H1 (cell line): ENCODE data around the gene TMEM198. TPM values are rescaled to one million over a fixed set of nuclear protein-coding genes. Genes with fewer than 3 reads are reported as not detected.

Experiments used
- CTCF ChIA-PET: fragments of 300-600 bp; sonication (Branson Sonifier 250); formaldehyde crosslinking; loops from one replicate; lab custom pipeline; 2021; ENCODE audit not compliant: partially characterized antibody; lab: Charles Lee
- POLR2A ChIA-PET: fragments of 300-600 bp; sonication (Branson Sonifier 250); formaldehyde crosslinking; loops from one replicate; lab custom pipeline; 2021; ENCODE audit warnings: inconsistent platforms; ENCODE audit not compliant: partially characterized antibody; lab: Charles Lee
- DNase-seq, 2 experiments: peaks; one replicate each; pipeline versions ENCODE4 v3.0.0 to v3.0.0-alpha.2; 2010 to 2022; ENCODE audit warnings: low spot score in 2 of 2, low read depth in 1 of 2, mixed read lengths in 1 of 2
- FAIRE-seq: peaks from 2 replicates; lab custom pipeline; 2011; peaks lifted over from hg19 to GRCh38; lab: Jason Lieb, UNC
- H2AFZ ChIP-seq: 2 replicates; pipeline ENCODE4 v1.8.1; 2012; ENCODE audit warnings: low read length, inconsistent platforms
- H2AK5ac ChIP-seq: 2 replicates; pipeline ENCODE4 v1.6.1; 2013; ENCODE audit warnings: low read depth, low read length
- H2BK120ac ChIP-seq: replicated peaks from 2 replicates; pipeline ENCODE3; 2013; ENCODE audit warnings: low read depth, low read length, inconsistent platforms
- H2BK12ac ChIP-seq: 2 replicates; pipeline ENCODE4 v1.6.1; 2013; ENCODE audit warnings: low read depth, low read length
- H2BK15ac ChIP-seq: 2 replicates; pipeline ENCODE4 v1.6.1; 2013; ENCODE audit warnings: low read length
- H2BK20ac ChIP-seq: 2 replicates; pipeline ENCODE4 v1.6.1; 2013; ENCODE audit warnings: low read length
- H2BK5ac ChIP-seq: 2 replicates; pipeline ENCODE4 v1.6.1; 2013; ENCODE audit warnings: low read depth, low read length
- H3K14ac ChIP-seq: 2 replicates; pipeline ENCODE4 v1.6.1; 2013; ENCODE audit warnings: inconsistent platforms; ENCODE audit not compliant: insufficient read length
- H3K18ac ChIP-seq: 2 replicates; pipeline ENCODE4 v1.6.1; 2013; ENCODE audit warnings: low read length; ENCODE audit errors: extremely low read depth
- H3K23ac ChIP-seq: 2 replicates; pipeline ENCODE4 v1.6.1; 2013; ENCODE audit warnings: inconsistent platforms; ENCODE audit not compliant: insufficient read length
- H3K23me2 ChIP-seq: 2 replicates; pipeline ENCODE4 v1.6.1; 2013; ENCODE audit warnings: low read depth, low read length
- H3K27ac ChIP-seq: 2 replicates; pipeline ENCODE4 v1.6.1; 2011; ENCODE audit warnings: low read depth, low read length, inconsistent platforms
- H3K27me3 ChIP-seq, 4 experiments: replicated peaks in 1 of 4; 1 replicate in 1 of 4; 2 replicates in 3 of 4; pipeline versions ENCODE4 v1.6.1 to v1.8.1; 2011 to 2013; ENCODE audit warnings: low read length in 3 of 4, mild to moderate bottlenecking in 3 of 4, inconsistent platforms in 2 of 4, mixed read lengths in 2 of 4, moderate library complexity in 1 of 4; ENCODE audit not compliant: control insufficient read depth in 3 of 4, insufficient read depth in 3 of 4; ENCODE audit errors: extremely low read depth in 1 of 4
- H3K36me3 ChIP-seq, 4 experiments: 2 replicates each; pipeline versions ENCODE4 v1.6.1 to v1.8.1; 2011 to 2013; ENCODE audit warnings: mild to moderate bottlenecking in 4 of 4, low read length in 3 of 4, moderate library complexity in 2 of 4, control low read depth in 1 of 4, inconsistent platforms in 1 of 4; ENCODE audit not compliant: insufficient read depth in 4 of 4, control insufficient read depth in 2 of 4
- H3K4ac ChIP-seq: replicated peaks from 2 replicates; pipeline ENCODE3; 2013; ENCODE audit warnings: low read length, low read depth, mixed read lengths, inconsistent platforms; ENCODE audit not compliant: insufficient read length
- H3K4me1 ChIP-seq, 4 experiments: replicated peaks in 1 of 4; 1 replicate in 1 of 4; 2 replicates in 3 of 4; pipeline versions ENCODE4 v1.6.1 to v1.8.1; 2011 to 2013; ENCODE audit warnings: low read length in 3 of 4, inconsistent platforms in 2 of 4, mixed read lengths in 1 of 4; ENCODE audit not compliant: insufficient read depth in 4 of 4, control insufficient read depth in 3 of 4
- H3K4me2 ChIP-seq, 2 experiments: 2 replicates each; pipeline versions ENCODE4 v1.6.1 to v1.8.1; 2011 to 2013; ENCODE audit warnings: low read depth in 2 of 2, low read length in 2 of 2, control low read depth in 1 of 2, inconsistent platforms in 1 of 2, mild to moderate bottlenecking in 1 of 2; ENCODE audit not compliant: insufficient read depth in 1 of 2
- H3K4me3 ChIP-seq, 4 experiments: fragments of 200-600, 300-600 bp in 1 of 4; sonication (generic), shearing (Covaris generic), sonication (Bioruptor Twin) in 1 of 4; 2 replicates each; pipeline versions ENCODE4 v1.5.1 to v1.8.1; 2011 to 2016; ENCODE audit warnings: low read length in 4 of 4, low read depth in 3 of 4, control low read depth in 2 of 4, inconsistent platforms in 2 of 4, mild to moderate bottlenecking in 2 of 4, mixed read lengths in 1 of 4, moderate library complexity in 1 of 4; ENCODE audit not compliant: insufficient read depth in 2 of 4; ENCODE audit errors: extremely low read depth in 1 of 4
- H3K56ac ChIP-seq: replicated peaks from 2 replicates; pipeline ENCODE3; 2013; ENCODE audit warnings: low read depth, mild to moderate bottlenecking, mixed read lengths, low read length, inconsistent platforms; ENCODE audit not compliant: insufficient read length
- H3K79me1 ChIP-seq: 2 replicates; pipeline ENCODE4 v1.6.1; 2013; ENCODE audit warnings: low read depth, low read length, control low read depth
- H3K79me2 ChIP-seq, 2 experiments: 2 replicates each; pipeline versions ENCODE4 v1.6.1 to v1.8.1; 2012 to 2013; ENCODE audit warnings: low read length in 2 of 2, mild to moderate bottlenecking in 2 of 2, inconsistent platforms in 1 of 2; ENCODE audit not compliant: insufficient read depth in 2 of 2, control insufficient read depth in 1 of 2
- H3K9ac ChIP-seq, 4 experiments: replicated peaks in 1 of 4; 1 replicate in 1 of 4; 2 replicates in 3 of 4; pipeline versions ENCODE4 v1.6.1 to v1.8.1; 2011 to 2013; ENCODE audit warnings: low read depth in 3 of 4, low read length in 3 of 4, control low read depth in 2 of 4, mild to moderate bottlenecking in 2 of 4, moderate library complexity in 2 of 4, inconsistent platforms in 1 of 4; ENCODE audit errors: extremely low read depth in 1 of 4
- H3K9me3 ChIP-seq, 2 experiments: 2 replicates each; pipeline versions ENCODE4 v1.6.1 to v1.8.1; 2012 to 2013; ENCODE audit warnings: mild to moderate bottlenecking in 2 of 2, moderate library complexity in 2 of 2, control low read depth in 1 of 2, inconsistent platforms in 1 of 2, low read depth in 1 of 2, low read length in 1 of 2, mixed read lengths in 1 of 2; ENCODE audit not compliant: insufficient read depth in 2 of 2
- H4K20me1 ChIP-seq, 2 experiments: replicated peaks in 1 of 2; 2 replicates each; pipeline versions ENCODE3 to v1.8.1; 2011 to 2013; ENCODE audit warnings: inconsistent platforms in 2 of 2, low read length in 2 of 2, mild to moderate bottlenecking in 1 of 2; ENCODE audit not compliant: insufficient read depth in 2 of 2, control insufficient read depth in 1 of 2
- H4K5ac ChIP-seq: 2 replicates; pipeline ENCODE4 v1.6.1; 2013; ENCODE audit warnings: low read length, low read depth, mixed read lengths, inconsistent platforms; ENCODE audit not compliant: insufficient read length
- H4K8ac ChIP-seq: 2 replicates; pipeline ENCODE4 v1.8.0; 2013; ENCODE audit warnings: mild to moderate bottlenecking, moderate library complexity, low read length, inconsistent platforms; ENCODE audit not compliant: insufficient read depth; ENCODE audit errors: extremely low read depth
- H4K91ac ChIP-seq: replicated peaks from 2 replicates; pipeline ENCODE3; 2013; ENCODE audit warnings: low read length, mixed read lengths, inconsistent platforms; ENCODE audit not compliant: insufficient read length
- CREB1 ChIP-seq: IDR thresholded peaks from 2 replicates; pipeline ENCODE4 v1.6.1; 2012; ENCODE audit warnings: inconsistent platforms
- CTCF ChIP-seq, 3 experiments: IDR thresholded peaks; 1 replicate in 2 of 3; 2 replicates in 1 of 3; pipeline versions ENCODE4 v1.5.1 to v1.6.1; 2011; ENCODE audit warnings: low read length in 3 of 3, mild to moderate bottlenecking in 3 of 3, inconsistent platforms in 2 of 3, low read depth in 1 of 3, moderate library complexity in 1 of 3; ENCODE audit not compliant: insufficient read depth in 1 of 3; ENCODE audit errors: control extremely low read depth in 1 of 3
- EZH2 ChIP-seq: fragments of 200-600 bp; sonication (generic); IDR thresholded peaks from 2 replicates; pipeline ENCODE4 v1.7.1; 2012; ENCODE audit warnings: low read depth, mild to moderate bottlenecking, moderate library complexity, low read length, inconsistent platforms; ENCODE audit not compliant: severe bottlenecking
- MAX ChIP-seq: IDR thresholded peaks from 2 replicates; pipeline ENCODE4 v1.6.1; 2012; ENCODE audit warnings: inconsistent platforms
- RAD21 ChIP-seq, 2 experiments: IDR thresholded peaks in 1 of 2; conservative IDR thresholded peaks in 1 of 2; 2 replicates each; pipeline ENCODE4 v1.6.1; 2011; ENCODE audit warnings: low read depth in 2 of 2, low read length in 2 of 2, improper control_type of control experiment in 1 of 2, inconsistent platforms in 1 of 2, mild to moderate bottlenecking in 1 of 2, moderate library complexity in 1 of 2
- SIN3A ChIP-seq, 2 experiments: IDR thresholded peaks in 1 of 2; conservative IDR thresholded peaks in 1 of 2; 2 replicates each; pipeline ENCODE4 v1.6.1; 2011 to 2012; ENCODE audit warnings: low read length in 2 of 2, improper control_type of control experiment in 1 of 2, low read depth in 1 of 2, mild to moderate bottlenecking in 1 of 2
- YY1 ChIP-seq: IDR thresholded peaks from 2 replicates; pipeline ENCODE4 v1.6.1; 2011; ENCODE audit warnings: low read depth, mild to moderate bottlenecking, low read length
- WGBS, 2 experiments: shearing (Covaris generic) in 1 of 2; methylation state at CpG; one replicate each; pipeline versions ENCODE4 v1.1.6 to v1.1.7; 2013 to 2015; ENCODE audit warnings: low lambda C conversion rate in 2 of 2, mixed read lengths in 2 of 2, inconsistent platforms in 1 of 2, low coverage in 1 of 2, missing lambda C conversion rate in 1 of 2; ENCODE audit not compliant: insufficient replicate concordance in 2 of 2, insufficient coverage in 1 of 2, insufficient read length in 1 of 2; ENCODE audit errors: extremely low coverage in 1 of 2, missing lambda C conversion rate in 1 of 2; 5-methylcytosine and 5-hydroxymethylcytosine counted together
- polyA plus RNA-seq, 7 experiments: library from polyadenylated mRNA; depleted of rRNA in 3 of 7; stranded (reverse) in 5 of 7; unstranded in 2 of 7; fragments of >200 nt in 5 of 7; fragments of 200-250 nt in 2 of 7; gene quantifications; 1 replicate in 5 of 7; 2 replicates in 1 of 7; 4 replicates in 1 of 7; pipeline versions ENCODE4 v1.2.1 to v1.2.3, GENCODE V29; 2011 to 2013; ENCODE audit warnings: missing spikeins in 2 of 7, mixed read lengths in 2 of 7
- total RNA-seq: library from RNA; stranded (reverse); fragmentation: NEBNext Ultra II Directional; extraction: Animal tissue kit (Norgen Biotek cat#: 25700); gene quantifications from 2 replicates; pipeline ENCODE4 v1.2.1, GENCODE V29; 2021

Gene TMEM198
- total and polyA plus RNA-seq, 2 of the 8 experiments (the other 6 are each of a cell fraction or from before 2014, with no cell fraction given) = 10.2 to 10.4 TPM

GRCh38 chr2:219523031-219523671 lies 20.7 kb upstream of the TMEM198 start:
- FAIRE-seq = no peak
- peaks cover 0 to 9% (median 3%) of the 10 kb centered on the region in 4 experiments; a peak in 2 of 7 replicates for H3K27me3 ChIP-seq
- no peak overlapping the region for H2BK15ac ChIP-seq
- 0 out of 2 replicates have a peak overlapping the region, but pooled peaks have one; percentile 16 for H4K8ac ChIP-seq
- H4K5ac ChIP-seq = peak overlapping the region; percentile 18
- no peaks in the 10 kb centered on the region for H3K79me1 ChIP-seq
- H4K20me1 ChIP-seq = no peaks in the 10 kb centered on the region
- peak overlapping the region; percentile 9; the same call in 1 of the 2 replicates for H2BK20ac ChIP-seq
- H3K4ac ChIP-seq = peak overlapping the region; percentile 49
- no peak overlapping the region for H3K23ac ChIP-seq
- ChIA-PET POLR2A (interaction anchor here (0.6 to 2.7 kb wide), 12 partner anchors 12 to 55 kb away, joined by 3 to 10 read pairs (median 6); partner anchors contain the start of genes CHPF, GMPPA and TMEM198), CTCF (interaction anchor here (0.6 to 113.1 kb wide), 20 partner anchors 10 to 633 kb away, joined by 3 to 7248 read pairs (median 4); partner anchors contain the start of genes ASIC4, DES, DNPEP and GMPPA)
- peaks cover 2% of the 10 kb centered on the region; the same call in 1 of the 2 replicates for H3K23me2 ChIP-seq
- H3K27ac ChIP-seq = no peak overlapping the region
- peak overlapping the region; percentile 46; the same call in 1 of the 2 replicates for H2AFZ ChIP-seq
- DNase-seq = no peak
- H3K4me2 ChIP-seq = peak overlapping the region; percentile 81 to 92
- H3K9ac ChIP-seq = peak overlapping the region in 1 of 4 experiments; percentile 51; a peak in 1 of 7 replicates
- H3K18ac ChIP-seq = peak overlapping the region; percentile 76; the same call in 1 of the 2 replicates
- H3K56ac ChIP-seq = no peak overlapping the region
- no peaks in the 10 kb centered on the region for H3K36me3 ChIP-seq
- peak overlapping the region; percentile 41; the same call in 1 of the 2 replicates for H2BK5ac ChIP-seq
- peak overlapping the region; percentile 76 for H4K91ac ChIP-seq
- peaks cover 0 to 27% (median 19%) of the 10 kb centered on the region in 4 experiments; a peak in 6 of 7 replicates for H3K4me1 ChIP-seq
- 10% methylated on average over 21 of the region's 24 CpGs; no CpG with 5 or more reads in 1 of the 2 experiments for whole genome bisulfite sequencing, 2 experiments
- H2BK120ac ChIP-seq = peak overlapping the region; percentile 58
- H2BK12ac ChIP-seq = peak overlapping the region; percentile 63; the same call in 1 of the 2 replicates
- no peaks in the 10 kb centered on the region for H3K9me3 ChIP-seq
- H3K14ac ChIP-seq = no peak overlapping the region
- H2AK5ac ChIP-seq = no peak overlapping the region
- peak overlapping the region; percentile 38 to 63 (median 52) for H3K4me3 ChIP-seq
- no peaks in the 10 kb centered on the region for H3K79me2 ChIP-seq
- TF ChIP-seq CREB1 = peak; percentile 52
- TF ChIP-seq SIN3A (conservative IDR thresholded peaks at IDR 0.05 in 1 of 2, IDR thresholded peaks at IDR 0.05 in 1 of 2; ENCODE audit: low read depth in 1 of 2, low read length in 2 of 2) = no peak
- peak; percentile 83 for TF ChIP-seq MAX
- peak; percentile 13 to 40; a peak in 2 of 4 replicates for TF ChIP-seq RAD21 (IDR thresholded peaks at IDR 0.05 in 1 of 2, conservative IDR thresholded peaks at IDR 0.05 in 1 of 2; ENCODE audit: low read depth in 2 of 2, low read length in 2 of 2)
- peak; percentile 45 for TF ChIP-seq EZH2
- no peak for TF ChIP-seq YY1
- TF ChIP-seq CTCF (IDR thresholded peaks at IDR 0.05; ENCODE audit: control extremely low read depth in 1 of 3, insufficient read depth in 1 of 3, low read depth in 1 of 3, low read length in 3 of 3) = peak in 2 of 3 experiments; percentile 69; a peak in 3 of 4 replicates
